ENCODE measurements around the gene AGPAT1. TPM values are rescaled to one million over a fixed set of nuclear protein-coding genes. Genes with fewer than 3 reads are reported as not detected.

The AGPAT1 gene
- total and polyA plus RNA-seq, 2 of the 13 experiments (the other 11 are each of a cell fraction or from before 2014, with no cell fraction given), result 51.3 to 139 TPM

DNA sequence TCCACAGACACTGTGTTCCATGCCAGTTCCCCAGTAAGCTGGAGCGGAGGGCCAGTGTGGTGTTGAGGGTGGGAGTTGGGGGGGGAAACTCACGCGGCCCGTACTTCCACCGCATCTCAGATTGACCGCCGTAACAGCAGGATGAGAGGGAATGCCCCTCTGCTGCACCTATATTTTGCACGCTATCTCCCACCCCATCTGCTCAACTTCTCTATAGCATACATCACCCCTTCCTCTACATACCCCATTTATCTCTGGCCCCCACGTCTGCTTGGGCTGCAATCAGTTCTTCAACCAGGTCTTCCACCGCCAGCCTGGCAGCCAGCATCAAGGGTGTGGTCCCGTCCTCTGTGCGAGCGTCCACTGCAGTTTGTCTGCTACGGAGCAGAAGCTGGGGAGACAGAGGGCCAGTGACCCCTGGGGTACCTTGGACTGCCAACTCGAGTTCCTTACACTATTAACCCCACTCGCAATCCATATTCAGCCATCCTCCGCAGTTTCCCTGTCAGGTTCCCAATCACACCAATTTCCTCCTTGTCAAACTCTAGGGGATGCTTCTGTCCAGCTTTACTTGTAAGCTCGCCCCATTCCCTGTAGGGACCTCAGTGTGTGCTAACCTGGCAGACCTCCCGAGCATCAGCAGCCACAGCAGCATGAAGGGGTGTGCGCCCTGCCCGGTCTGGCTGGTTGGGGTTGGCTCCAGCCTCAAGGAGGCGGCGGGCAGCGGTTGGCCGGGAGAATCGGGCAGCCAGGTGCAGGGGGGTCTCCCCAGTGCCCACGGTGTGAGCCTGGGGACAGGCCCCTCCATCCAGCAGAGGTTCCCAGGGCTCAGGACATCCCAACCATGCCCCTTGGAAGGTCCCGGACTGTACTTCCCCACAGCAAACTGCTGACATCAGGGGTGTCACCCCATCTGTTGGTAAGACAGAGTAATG is 21.1 kb upstream of the AGPAT1 start (continued):
- TF ChIP-seq MATR3 (CRISPR knock-in tag; IDR thresholded peaks at IDR 0.05), result no peak
- TF ChIP-seq, protein P1, sequence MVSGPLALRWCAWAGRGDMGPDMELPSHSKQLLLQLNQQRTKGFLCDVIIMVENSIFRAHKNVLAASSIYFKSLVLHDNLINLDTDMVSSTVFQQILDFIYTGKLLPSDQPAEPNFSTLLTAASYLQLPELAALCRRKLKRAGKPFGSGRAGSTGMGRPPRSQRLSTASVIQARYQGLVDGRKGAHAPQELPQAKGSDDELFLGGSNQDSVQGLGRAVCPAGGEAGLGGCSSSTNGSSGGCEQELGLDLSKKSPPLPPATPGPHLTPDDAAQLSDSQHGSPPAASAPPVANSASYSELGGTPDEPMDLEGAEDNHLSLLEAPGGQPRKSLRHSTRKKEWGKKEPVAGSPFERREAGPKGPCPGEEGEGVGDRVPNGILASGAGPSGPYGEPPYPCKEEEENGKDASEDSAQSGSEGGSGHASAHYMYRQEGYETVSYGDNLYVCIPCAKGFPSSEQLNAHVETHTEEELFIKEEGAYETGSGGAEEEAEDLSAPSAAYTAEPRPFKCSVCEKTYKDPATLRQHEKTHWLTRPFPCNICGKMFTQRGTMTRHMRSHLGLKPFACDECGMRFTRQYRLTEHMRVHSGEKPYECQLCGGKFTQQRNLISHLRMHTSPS (CRISPR knock-in tag; IDR thresholded peaks at IDR 0.05; ENCODE audit: low read depth), result no peak
- no peak for TF ChIP-seq PLRG1 (conservative IDR thresholded peaks at IDR 0.05)
- TF ChIP-seq ZSCAN30 (CRISPR knock-in tag; IDR thresholded peaks at IDR 0.05), result no peak
- no peak for TF ChIP-seq AGO1 (IDR thresholded peaks at IDR 0.05; ENCODE audit: low read depth, low read length, poor library complexity, severe bottlenecking)
- no peak for TF ChIP-seq ZNF629 (CRISPR knock-in tag; conservative IDR thresholded peaks at IDR 0.05)
- TF ChIP-seq DPF2 (CRISPR knock-in tag; IDR thresholded peaks at IDR 0.05; ENCODE audit: borderline replicate concordance, low read depth), result 0 out of 2 replicates have a peak, but pooled peaks have one; percentile 13
- TF ChIP-seq ZNF660 (CRISPR knock-in tag; IDR thresholded peaks at IDR 0.05; ENCODE audit: borderline replicate concordance, low read depth), result peak; percentile 83; the same call in 1 of the 2 replicates
- TF ChIP-seq ZNF547 (CRISPR knock-in tag; IDR thresholded peaks at IDR 0.05), result no peak
- TF ChIP-seq ZNF331 (CRISPR knock-in tag; IDR thresholded peaks at IDR 0.05), result no peak
- TF ChIP-seq HMGXB4 (CRISPR knock-in tag; IDR thresholded peaks at IDR 0.05; ENCODE audit: borderline replicate concordance in 1 of 2, low read depth in 1 of 2), result no peak
- TF ChIP-seq NPAS2 (CRISPR knock-in tag; IDR thresholded peaks at IDR 0.05; ENCODE audit: borderline replicate concordance), result no peak
- TF ChIP-seq SRSF4 (IDR thresholded peaks at IDR 0.05; ENCODE audit: low read depth, low read length, poor library complexity, severe bottlenecking), result no peak
- 0 out of 2 replicates have a peak, but pooled peaks have one; percentile 27 for TF ChIP-seq ZNF788 (CRISPR knock-in tag; IDR thresholded peaks at IDR 0.05; ENCODE audit: borderline replicate concordance)
- TF ChIP-seq MLXIP (CRISPR knock-in tag; IDR thresholded peaks at IDR 0.05; ENCODE audit: borderline replicate concordance), result no peak
- TF ChIP-seq, protein P2, sequence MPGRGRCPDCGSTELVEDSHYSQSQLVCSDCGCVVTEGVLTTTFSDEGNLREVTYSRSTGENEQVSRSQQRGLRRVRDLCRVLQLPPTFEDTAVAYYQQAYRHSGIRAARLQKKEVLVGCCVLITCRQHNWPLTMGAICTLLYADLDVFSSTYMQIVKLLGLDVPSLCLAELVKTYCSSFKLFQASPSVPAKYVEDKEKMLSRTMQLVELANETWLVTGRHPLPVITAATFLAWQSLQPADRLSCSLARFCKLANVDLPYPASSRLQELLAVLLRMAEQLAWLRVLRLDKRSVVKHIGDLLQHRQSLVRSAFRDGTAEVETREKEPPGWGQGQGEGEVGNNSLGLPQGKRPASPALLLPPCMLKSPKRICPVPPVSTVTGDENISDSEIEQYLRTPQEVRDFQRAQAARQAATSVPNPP (CRISPR knock-in tag; IDR thresholded peaks at IDR 0.05), result no peak
- TF ChIP-seq ATRX (CRISPR knock-in tag; IDR thresholded peaks at IDR 0.05; ENCODE audit: borderline replicate concordance), result no peak
- TF ChIP-seq, protein P3, sequence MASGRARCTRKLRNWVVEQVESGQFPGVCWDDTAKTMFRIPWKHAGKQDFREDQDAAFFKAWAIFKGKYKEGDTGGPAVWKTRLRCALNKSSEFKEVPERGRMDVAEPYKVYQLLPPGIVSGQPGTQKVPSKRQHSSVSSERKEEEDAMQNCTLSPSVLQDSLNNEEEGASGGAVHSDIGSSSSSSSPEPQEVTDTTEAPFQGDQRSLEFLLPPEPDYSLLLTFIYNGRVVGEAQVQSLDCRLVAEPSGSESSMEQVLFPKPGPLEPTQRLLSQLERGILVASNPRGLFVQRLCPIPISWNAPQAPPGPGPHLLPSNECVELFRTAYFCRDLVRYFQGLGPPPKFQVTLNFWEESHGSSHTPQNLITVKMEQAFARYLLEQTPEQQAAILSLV (CRISPR knock-in tag; IDR thresholded peaks at IDR 0.05; ENCODE audit: borderline replicate concordance), result no peak
- no peak for TF ChIP-seq IKZF1 (IDR thresholded peaks at IDR 0.05)
